Muscle of arm (tissue), 12 donors: ENCODE data around the gene ACADS. TPM values are rescaled to one million over a fixed set of nuclear protein-coding genes. Genes with fewer than 3 reads are reported as not detected.

Source experiments
- DNase-seq: peaks from one replicate; pipeline ENCODE4 v3.0.0-alpha.2; 2013
- polyA plus RNA-seq, 12 donors: library from polyadenylated mRNA; unstranded; fragments of 120-200 nt; gene quantifications; one replicate each; pipeline ENCODE4 v1.2.1, GENCODE V29; 2013; ENCODE audit not compliant: insufficient read length in 12 of 12

The ACADS gene
- polyA plus RNA-seq, 12 donors = 10.4 to 32.2 (median 15.1) TPM; not detected in 1

DNA sequence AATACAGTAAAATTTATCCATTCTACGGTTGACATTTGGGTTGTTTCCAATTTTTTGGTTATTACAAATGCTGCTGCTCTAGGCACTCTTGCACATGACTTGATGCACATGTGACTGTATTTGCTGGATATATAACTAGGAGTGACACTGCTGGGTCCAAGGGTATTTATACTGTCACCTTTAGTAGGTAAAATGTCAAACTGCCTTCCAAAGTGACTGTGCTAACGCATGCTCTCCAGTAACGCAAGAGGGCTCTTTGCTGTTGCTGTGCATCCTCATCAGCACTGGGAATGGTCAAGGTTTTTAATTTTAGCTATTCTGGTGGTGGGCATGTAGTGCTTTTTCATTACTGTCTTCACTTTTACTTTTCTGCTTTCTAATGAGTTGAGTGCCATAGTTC, 62.3 kb downstream of the ACADS start:
- DNase-seq = no peak

Other genes with a start within 250 kb of the ACADS start
- 100 to 1,000 TPM in 11 of 12 donors, not detected in 1; 258 to 571 (median 356) TPM for gene DYNLL1, start 229.7 kb upstream of the ACADS start, polyA plus RNA-seq
- 10 to 100 TPM in 11 of 12 donors, not detected in 1; 25.1 to 42.2 (median 36.7) TPM for gene COQ5, start 196.7 kb upstream of the ACADS start, polyA plus RNA-seq
- 100 to 1,000 TPM in 11 of 12 donors, not detected in 1; 124 to 271 (median 165) TPM for gene RNF10, start 191.5 kb upstream of the ACADS start, polyA plus RNA-seq
- 10 to 100 TPM in 11 of 12 donors, not detected in 1; 19.8 to 45.7 (median 24.0) TPM for gene POP5, start 144.4 kb upstream of the ACADS start, polyA plus RNA-seq
- gene CABP1, start 85.2 kb upstream of the ACADS start, polyA plus RNA-seq = 1 to 10 TPM in 10 of 12 donors, not detected in 2; 1.2 to 4.9 (median 1.9) TPM
- 10 to 100 TPM in 11 of 12 donors, not detected in 1; 62.0 to 97.5 (median 82.6) TPM for gene MLEC, start 38.7 kb upstream of the ACADS start, polyA plus RNA-seq
- gene UNC119B, start 15.4 kb upstream of the ACADS start, polyA plus RNA-seq = 10 to 100 TPM in 11 of 12 donors, not detected in 1; 11.0 to 21.9 (median 15.9) TPM
- 10 to 100 TPM in 11 of 12 donors, not detected in 1; 21.9 to 72.7 (median 58.4) TPM for gene SPPL3, start 178.5 kb downstream of the ACADS start, polyA plus RNA-seq